NCI-H2029 (cell line): Measurements from ENCODE around the gene FAM177A1.
A peak's percentile ranks its signal among the peaks of the same experiment; 100 is the strongest.
"Not testable (repeated sequence)": the region's sequence is repeated elsewhere in the genome, so short reads cannot be mapped to it uniquely, and the experiment has no call there.

Experiments
- DNase-seq: peaks from one replicate; lab custom pipeline; 2025; lab: John Stamatoyannopoulos, UW

The FAM177A1 gene

GRCh38 chr14:35061113-35061791 lies 15.2 kb downstream of the FAM177A1 start:
- DNase-seq: peak; percentile 61

- DNase-seq: not testable (repeated sequence)
These were observed 19.7 kb downstream of the FAM177A1 start for GRCh38 chr14:35065731-35066130.

- DNase-seq: no peak
These were observed 22.4 kb downstream of the FAM177A1 start for GRCh38 chr14:35068238-35069012.

GRCh38 chr14:35072226-35072625 lies 26.2 kb downstream of the FAM177A1 start:
- no peak for DNase-seq

- peak; percentile 20 for DNase-seq
These were observed 27.4 kb downstream of the FAM177A1 start for GRCh38 chr14:35073486-35073885.

- no peak for DNase-seq
These were observed 32.0 kb downstream of the FAM177A1 start for GRCh38 chr14:35078082-35078481.

GRCh38 chr14:35079742-35080141 lies 33.7 kb downstream of the FAM177A1 start:
- no peak for DNase-seq

GRCh38 chr14:35083530-35084150 lies 37.6 kb downstream of the FAM177A1 start:
- no peak for DNase-seq

- no peak for DNase-seq
These were observed 39.4 kb downstream of the FAM177A1 start for GRCh38 chr14:35085441-35085840.

GRCh38 chr14:35088514-35088913 lies 42.4 kb downstream of the FAM177A1 start:
- DNase-seq: no peak

- not testable (repeated sequence) for DNase-seq
These were observed 48.6 kb downstream of the FAM177A1 start for GRCh38 chr14:35094645-35095044.

GRCh38 chr14:35107866-35108265 lies 61.8 kb downstream of the FAM177A1 start:
- DNase-seq: no peak

- DNase-seq: no peak
These were observed 66.6 kb downstream of the FAM177A1 start for GRCh38 chr14:35112641-35113040.

- DNase-seq: no peak
These were observed 67.4 kb downstream of the FAM177A1 start for GRCh38 chr14:35113308-35113950.

- no peak for DNase-seq
These were observed 68.0 kb downstream of the FAM177A1 start for GRCh38 chr14:35114036-35114435.

GRCh38 chr14:35116242-35116641 lies 70.2 kb downstream of the FAM177A1 start:
- DNase-seq: no peak

- no peak for DNase-seq
These were observed 71.0 kb downstream of the FAM177A1 start for GRCh38 chr14:35117112-35117511.

GRCh38 chr14:35121026-35121886 lies 75.2 kb downstream of the FAM177A1 start:
- no peak for DNase-seq

GRCh38 chr14:35121887-35122695 lies 76.0 kb downstream of the FAM177A1 start, which contains the start of the genes PPP2R3C and PRORP:
TSS of gene PPP2R3C (minus strand) at chr14:35121990. CDS start at chr14:35121959, 31 bp downstream.
TSS of gene PRORP (plus strand) at chr14:35122552. CDS start at chr14:35123246, 694 bp downstream.
- DNase-seq: peak; percentile 100

GRCh38 chr14:35122696-35123387 lies 76.8 kb downstream of the FAM177A1 start:
- peak; percentile 91 for DNase-seq
